K562 (cell line): Measurements from ENCODE around the gene BGN.

Source experiments
- ARNT ChIP-seq, 2 experiments: fragments of 450-650 bp; IDR thresholded peaks; 2 replicates each; pipeline ENCODE4 v1.6.1; 2016; ENCODE audit warnings: mild to moderate bottlenecking in 1 of 2
- CHD4 ChIP-seq: fragments of 200-600 bp; sonication (generic); IDR thresholded peaks from 3 replicates; pipeline ENCODE4 v1.6.1; 2012; ENCODE audit warnings: low read depth, mild to moderate bottlenecking, mixed read lengths, low read length, inconsistent platforms; ENCODE audit not compliant: insufficient read depth, insufficient replicate concordance, poor library complexity, severe bottlenecking
- EZH2 ChIP-seq: IDR thresholded peaks from 2 replicates; pipeline ENCODE4 v1.6.1; 2012; ENCODE audit warnings: low read depth, mild to moderate bottlenecking, inconsistent platforms, low read length, borderline replicate concordance
- HDAC1 ChIP-seq, 2 experiments: fragments of 450-650 bp; IDR thresholded peaks; 2 replicates each; pipeline ENCODE4 v1.6.1; 2016 to 2017; ENCODE audit warnings: inconsistent platforms in 1 of 2, mild to moderate bottlenecking in 1 of 2, moderate library complexity in 1 of 2
- HMGXB4 ChIP-seq: sonication (generic); formaldehyde crosslinking; IDR thresholded peaks from 2 replicates; pipeline ENCODE4 v1.8.1; 2023; ENCODE audit warnings: mild to moderate bottlenecking, missing genetic modification reagents
- JUN ChIP-seq, 2 experiments: sonication (generic) in 1 of 2; formaldehyde crosslinking in 1 of 2; IDR thresholded peaks; 2 replicates each; pipeline versions ENCODE4 v1.6.1 to v1.8.0; 2012 to 2022; ENCODE audit warnings: borderline replicate concordance in 2 of 2, mild to moderate bottlenecking in 2 of 2, improper control_type of control experiment in 1 of 2, low read depth in 1 of 2, low read length in 1 of 2, missing genetic modification reagents in 1 of 2
- POLR2A ChIP-seq: fragments of 450-650 bp; conservative IDR thresholded peaks from 2 replicates; pipeline ENCODE4 v1.6.1; 2016
- RNF219 ChIP-seq: fragments of 250-450 bp; sonication (Bioruptor Pico); IDR thresholded peaks from 2 replicates; pipeline ENCODE4 v1.5.0; 2022; ENCODE audit warnings: mild to moderate bottlenecking
- SMC3 ChIP-seq: conservative IDR thresholded peaks from 2 replicates; pipeline ENCODE4 v1.6.1; 2011; ENCODE audit warnings: low read depth, low read length, improper control_type of control experiment; ENCODE audit not compliant: insufficient read depth
- STAG1 ChIP-seq: sonication (generic); formaldehyde crosslinking; IDR thresholded peaks from 2 replicates; pipeline ENCODE4 v1.5.0; 2020; ENCODE audit warnings: missing genetic modification reagents, borderline replicate concordance
- TAF1 ChIP-seq: IDR thresholded peaks from 2 replicates; pipeline ENCODE4 v1.6.1; 2011; ENCODE audit warnings: mild to moderate bottlenecking, low read length, moderate library complexity; ENCODE audit not compliant: insufficient read depth, control insufficient read depth, severe bottlenecking; ENCODE audit errors: extremely low read depth
- UBTF ChIP-seq, 2 experiments: IDR thresholded peaks; 2 replicates each; pipeline ENCODE4 v1.6.1; 2012; ENCODE audit warnings: improper control_type of control experiment in 2 of 2, low read depth in 2 of 2, low read length in 2 of 2, borderline replicate concordance in 1 of 2

- no peak for TF ChIP-seq HDAC1 (IDR thresholded peaks at IDR 0.05)
- no peak for TF ChIP-seq TAF1
- no peak for TF ChIP-seq EZH2
- TF ChIP-seq HMGXB4 = no peak
- no peak for TF ChIP-seq SMC3
- no peak for TF ChIP-seq ARNT (IDR thresholded peaks at IDR 0.05)
- no peak for TF ChIP-seq STAG1 (CRISPR knock-in tag)
- TF ChIP-seq CHD4 = no peak
- no peak for TF ChIP-seq POLR2A
- no peak for TF ChIP-seq JUN (IDR thresholded peaks at IDR 0.05; ENCODE audit: borderline replicate concordance, low read depth, low read length)
- TF ChIP-seq JUN (CRISPR knock-in tag; IDR thresholded peaks at IDR 0.05; ENCODE audit: borderline replicate concordance) = no peak
- TF ChIP-seq UBTF (IDR thresholded peaks at IDR 0.05; ENCODE audit: borderline replicate concordance in 1 of 2, low read depth in 2 of 2, low read length in 2 of 2) = no peak
- TF ChIP-seq RNF219 = no peak
Measured at GRCh38 chrX:153556767-153557166, 62.0 kb downstream of the BGN start.
